Astrocyte (in vitro differentiated cells and primary cell): ENCODE results near the gene ZNF414.

Source experiments
- CTCF ChIP-seq: IDR thresholded peaks from 2 replicates; pipeline ENCODE4 v1.5.1; 2011; ENCODE audit warnings: low read depth, mild to moderate bottlenecking, inconsistent platforms, low read length, moderate library complexity; ENCODE audit not compliant: insufficient read depth
- EZH2 ChIP-seq: IDR thresholded peaks from 2 replicates; pipeline ENCODE4 v1.6.1; 2012; ENCODE audit warnings: mild to moderate bottlenecking, low read length, inconsistent platforms; ENCODE audit not compliant: insufficient read depth

GRCh38 chr19:8513687-8514504, at the start of gene ZNF414:
- TF ChIP-seq CTCF (no peak), EZH2 (no peak)
